ENCODE data around the gene DPH1.

DNA sequence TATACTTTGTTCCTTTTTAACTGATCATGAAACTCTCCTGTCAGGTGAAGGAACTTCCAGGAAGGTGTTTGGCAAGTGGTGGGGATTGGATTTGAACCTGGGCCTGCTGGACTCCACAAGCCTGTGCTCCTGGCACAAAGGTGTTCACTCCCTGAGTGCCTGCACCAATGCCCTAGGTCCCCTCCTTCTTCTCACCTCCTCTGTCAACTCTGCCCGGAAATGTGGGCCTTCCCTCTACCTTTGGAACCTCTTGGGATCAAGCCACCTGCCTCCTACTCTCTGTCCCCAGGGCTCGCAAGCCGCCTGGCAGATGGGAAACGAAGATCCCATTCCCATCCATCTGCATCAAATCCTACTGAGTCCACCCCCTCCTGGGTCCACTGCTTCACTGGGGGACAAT lies 44.9 kb upstream of the DPH1 start:
- TF ChIP-seq POLR2A (IDR thresholded peaks at IDR 0.05; ENCODE audit: low read length) (no peak), GATA1 (IDR thresholded peaks at IDR 0.05; ENCODE audit: low read depth, low read length) (no peak)

All from erythroblast (primary cell).